K562 (cell line): ENCODE results near the gene PKHD1. TPM values are rescaled to one million over a fixed set of nuclear protein-coding genes. Genes with fewer than 3 reads are reported as not detected.

ENCODE experiments used
- ATAC-seq: fragments of 200-7000 bp; cut with Tn5 transposase; 3 replicates; pipeline ENCODE4 v1.9.1; 2020; ENCODE audit warnings: moderate library complexity
- BruUV-seq: library from RNA; stranded (reverse); fragments of 400-500 nt; replicated peaks from 2 replicates; lab custom pipeline; 2021; lab: Mats Ljungman, UMichigan
- CTCF ChIA-PET: fragments of 300-600 bp; formaldehyde crosslinking; extraction: SDS; loops from one replicate; lab custom pipeline; 2021; ENCODE audit warnings: low intra/inter-chr PET ratio; lab: Yijun Ruan, JAX
- POLR2A ChIA-PET: fragments of 300-600, 350-650 bp; sonication (Branson Sonifier 250); formaldehyde crosslinking; extraction: SDS; loops from one replicate; lab custom pipeline; 2021; ENCODE audit warnings: antibody characterized with exemption, inconsistent platforms; lab: Yijun Ruan, JAX
- DNase-seq, 4 experiments: peaks; one replicate each; pipeline versions ENCODE4 v3.0.0 to v3.0.0-alpha.2; 2011 to 2018; ENCODE audit warnings: low spot score in 3 of 4, mixed read lengths in 3 of 4; ENCODE audit errors: extremely low read depth in 1 of 4
- FAIRE-seq: peaks from 2 replicates; lab custom pipeline; 2011; peaks lifted over from hg19 to GRCh38; lab: Jason Lieb, UNC
- H2AFZ ChIP-seq: 2 replicates; pipeline ENCODE4 v1.6.0; 2011; ENCODE audit warnings: low read depth, low read length, control low read depth, inconsistent platforms
- H3K27ac ChIP-seq: fragments of 200-600 bp; 3 replicates; pipeline ENCODE4 v1.8.0; 2011; ENCODE audit warnings: low read depth, mild to moderate bottlenecking, control low read depth, inconsistent platforms, low read length, moderate library complexity, mixed read lengths; ENCODE audit errors: extremely low read depth
- H3K27me3 ChIP-seq, 2 experiments: fragments of 300-600 bp in 1 of 2; 2 replicates in 1 of 2; 3 replicates in 1 of 2; pipeline versions ENCODE4 v1.6.0 to v1.8.0; 2011; ENCODE audit warnings: inconsistent platforms in 2 of 2, low read length in 2 of 2, mild to moderate bottlenecking in 1 of 2, mixed read lengths in 1 of 2, moderate library complexity in 1 of 2; ENCODE audit not compliant: control insufficient read depth in 2 of 2, insufficient read depth in 2 of 2
- H3K36me3 ChIP-seq: fragments of 300-600 bp; 3 replicates; pipeline ENCODE4 v1.8.0; 2011; ENCODE audit warnings: mild to moderate bottlenecking, low read length, inconsistent platforms; ENCODE audit not compliant: control insufficient read depth, insufficient read depth
- H3K4me1 ChIP-seq, 2 experiments: fragments of 200-600 bp in 1 of 2; replicated peaks in 1 of 2; 2 replicates in 1 of 2; 3 replicates in 1 of 2; pipeline versions ENCODE4 v1.5.1 to v1.8.0; 2011; ENCODE audit warnings: inconsistent platforms in 2 of 2, low read length in 2 of 2, mild to moderate bottlenecking in 1 of 2, mixed read lengths in 1 of 2, moderate library complexity in 1 of 2; ENCODE audit not compliant: control insufficient read depth in 2 of 2, insufficient read depth in 2 of 2
- H3K4me2 ChIP-seq: 2 replicates; pipeline ENCODE4 v1.6.1; 2011; ENCODE audit warnings: low read length, control low read depth, inconsistent platforms, mixed read lengths; ENCODE audit not compliant: insufficient read depth
- H3K4me3 ChIP-seq: fragments of 200-600 bp; sonication (generic), shearing (Covaris generic); 2 replicates; pipeline ENCODE4 v1.5.1; 2016; ENCODE audit warnings: control low read depth, inconsistent platforms
- H3K79me2 ChIP-seq: fragments of 200-600 bp; 3 replicates; pipeline ENCODE4 v1.8.0; 2011; ENCODE audit warnings: low read length, inconsistent platforms; ENCODE audit not compliant: control insufficient read depth, insufficient read depth
- H3K9ac ChIP-seq, 2 experiments: 2 replicates each; pipeline versions ENCODE4 v1.6.0 to v1.6.1; 2011; ENCODE audit warnings: low read depth in 2 of 2, low read length in 2 of 2, control low read depth in 1 of 2, inconsistent platforms in 1 of 2, mild to moderate bottlenecking in 1 of 2, mixed read lengths in 1 of 2; ENCODE audit not compliant: insufficient read depth in 1 of 2
- H3K9me1 ChIP-seq: one replicate; pipeline ENCODE4 v1.6.0; 2011; ENCODE audit warnings: inconsistent platforms, mild to moderate bottlenecking, low read length, moderate library complexity; ENCODE audit not compliant: control insufficient read depth, insufficient read depth
- H3K9me3 ChIP-seq: replicated peaks from 2 replicates; pipeline ENCODE4 v1.5.1; 2011; ENCODE audit warnings: low read depth, low read length, inconsistent platforms; ENCODE audit not compliant: control insufficient read depth, insufficient read depth
- H4K20me1 ChIP-seq: replicated peaks from 2 replicates; pipeline ENCODE4 v1.6.1; 2011; ENCODE audit warnings: low read length, inconsistent platforms, mixed read lengths; ENCODE audit not compliant: control insufficient read depth, insufficient read depth
- CEBPG ChIP-seq, 3 experiments: fragments of 200-800 bp in 1 of 3; sonication (Bioruptor generic) in 1 of 3; sonication (generic) in 1 of 3; formaldehyde crosslinking in 1 of 3; IDR thresholded peaks in 2 of 3; conservative IDR thresholded peaks in 1 of 3; 2 replicates each; pipeline versions ENCODE4 v1.6.1 to v1.8.0; 2016 to 2022; ENCODE audit warnings: missing compliant biosample characterization in 2 of 3, missing genetic modification characterization in 2 of 3, mild to moderate bottlenecking in 1 of 3, missing genetic modification reagents in 1 of 3
- DACH1 ChIP-seq: fragments of 450-650 bp; IDR thresholded peaks from 2 replicates; pipeline ENCODE4 v1.6.1; 2018; ENCODE audit not compliant: partially characterized antibody
- NRF1 ChIP-seq, 2 experiments: fragments of 450-650 bp; IDR thresholded peaks in 1 of 2; conservative IDR thresholded peaks in 1 of 2; 2 replicates each; pipeline ENCODE4 v1.6.1; 2014; ENCODE audit warnings: mild to moderate bottlenecking in 2 of 2
- SREBF2 ChIP-seq: sonication (generic); formaldehyde crosslinking; IDR thresholded peaks from 2 replicates; pipeline ENCODE4 v1.4.0; 2020; ENCODE audit warnings: mild to moderate bottlenecking, missing genetic modification reagents
- ZNF316 ChIP-seq: fragments of 450-650 bp; IDR thresholded peaks from 2 replicates; pipeline ENCODE4 v1.6.1; 2016
- in situ Hi-C: fragments of 300-500 bp; cut with MboI; formaldehyde crosslinking; loops from 4 replicates; pipeline ENCODE4 v1.15.0; 2018; ENCODE audit warnings: inconsistent platforms, mixed read lengths
- intact Hi-C: fragments of 100-400 bp; cut with micrococcal nuclease; formaldehyde crosslinking; loops from 2 replicates; pipeline ENCODE4 v1.14.2; 2022
- polyA plus RNA-seq, 8 experiments: library from polyadenylated mRNA; depleted of rRNA in 4 of 8; stranded (reverse) in 5 of 8; unstranded in 3 of 8; fragments of >200 nt; fragmentation: Nextera tagmentation in 2 of 8; fragmentation: Illumina TruSeq in 1 of 8; extraction: Ambion mirVana in 2 of 8; extraction: Trizol in 1 of 8; gene quantifications; 2 replicates each; pipeline versions ENCODE4 v1.2.1 to v1.2.3, GENCODE V29; 2011 to 2014; ENCODE audit warnings: inconsistent platforms in 1 of 8, missing spikeins in 1 of 8
- total RNA-seq, 7 experiments: library from RNA; depleted of rRNA in 6 of 7; stranded (reverse); fragments of >200 nt in 6 of 7; fragmentation: Illumina TruSeq in 2 of 7; extraction: Trizol in 2 of 7; gene quantifications; 2 replicates each; pipeline versions ENCODE4 v1.2.1 to v1.2.3, GENCODE V29; 2011 to 2021; ENCODE audit warnings: low replicate concordance in 1 of 7
- TF ChIP-seq, protein P1 (sequence below): fragments of 250-450 bp; sonication (Bioruptor Pico); IDR thresholded peaks from 2 replicates; pipeline ENCODE4 v1.8.0; 2021; ENCODE audit warnings: moderate library complexity, mild to moderate bottlenecking, inconsistent platforms
- TF ChIP-seq, protein P2 (sequence below): sonication (generic); formaldehyde crosslinking; IDR thresholded peaks from 2 replicates; pipeline ENCODE4 v1.8.1; 2022; ENCODE audit warnings: missing genetic modification reagents
- TF ChIP-seq, protein P3 (sequence below), 2 experiments: fragments of 450-650 bp in 1 of 2; sonication (generic) in 1 of 2; formaldehyde crosslinking in 1 of 2; IDR thresholded peaks in 1 of 2; conservative IDR thresholded peaks in 1 of 2; 2 replicates each; pipeline versions ENCODE4 v1.6.1 to v1.8.1; 2016 to 2023; ENCODE audit warnings: mild to moderate bottlenecking in 2 of 2, moderate library complexity in 2 of 2, inconsistent platforms in 1 of 2, missing genetic modification reagents in 1 of 2
- TF ChIP-seq, protein P4 (sequence below): fragments of 450-650 bp; IDR thresholded peaks from 2 replicates; pipeline ENCODE4 v1.7.0; 2016; ENCODE audit warnings: borderline replicate concordance

Gene PKHD1
- total and polyA plus RNA-seq, 9 of the 15 experiments (the other 6 are each of a cell fraction or from before 2014, with no cell fraction given), result 0.01 to 0.04 (median 0.01) TPM; not detected in 6

DNA sequence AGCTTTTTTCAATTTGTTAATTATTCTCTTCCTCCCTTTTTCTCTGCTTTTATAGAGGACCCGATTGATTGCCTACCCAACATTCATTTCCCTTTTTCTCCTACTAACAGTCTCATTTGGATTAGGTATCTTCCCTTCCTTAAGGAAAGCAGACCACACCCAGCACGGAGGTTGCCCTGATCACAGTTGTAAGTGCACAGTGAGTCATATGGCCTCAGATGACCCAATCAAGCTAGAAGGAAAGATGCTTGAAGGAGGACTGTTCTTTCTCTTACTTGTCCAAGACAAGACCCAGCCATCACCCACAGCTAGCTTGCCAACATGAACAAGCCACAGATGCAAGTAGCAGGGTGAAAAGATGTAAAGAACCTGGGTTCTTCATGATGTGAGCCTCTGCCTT, 518.6 kb downstream of the PKHD1 start (continued):
- TF ChIP-seq DACH1, result no peak
- TF ChIP-seq, protein P1, sequence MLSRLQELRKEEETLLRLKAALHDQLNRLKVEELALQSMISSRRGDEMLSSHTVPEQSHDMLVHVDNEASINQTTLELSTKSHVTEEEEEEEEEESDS (CRISPR knock-in tag), result no peak
- TF ChIP-seq, protein P2, sequence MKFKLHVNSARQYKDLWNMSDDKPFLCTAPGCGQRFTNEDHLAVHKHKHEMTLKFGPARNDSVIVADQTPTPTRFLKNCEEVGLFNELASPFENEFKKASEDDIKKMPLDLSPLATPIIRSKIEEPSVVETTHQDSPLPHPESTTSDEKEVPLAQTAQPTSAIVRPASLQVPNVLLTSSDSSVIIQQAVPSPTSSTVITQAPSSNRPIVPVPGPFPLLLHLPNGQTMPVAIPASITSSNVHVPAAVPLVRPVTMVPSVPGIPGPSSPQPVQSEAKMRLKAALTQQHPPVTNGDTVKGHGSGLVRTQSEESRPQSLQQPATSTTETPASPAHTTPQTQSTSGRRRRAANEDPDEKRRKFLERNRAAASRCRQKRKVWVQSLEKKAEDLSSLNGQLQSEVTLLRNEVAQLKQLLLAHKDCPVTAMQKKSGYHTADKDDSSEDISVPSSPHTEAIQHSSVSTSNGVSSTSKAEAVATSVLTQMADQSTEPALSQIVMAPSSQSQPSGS (CRISPR knock-in tag), result no peak
- TF ChIP-seq NRF1 (conservative IDR thresholded peaks at IDR 0.05 in 1 of 2, IDR thresholded peaks at IDR 0.05 in 1 of 2), result no peak
- TF ChIP-seq, all 486 proteins: peak for 0

DNA sequence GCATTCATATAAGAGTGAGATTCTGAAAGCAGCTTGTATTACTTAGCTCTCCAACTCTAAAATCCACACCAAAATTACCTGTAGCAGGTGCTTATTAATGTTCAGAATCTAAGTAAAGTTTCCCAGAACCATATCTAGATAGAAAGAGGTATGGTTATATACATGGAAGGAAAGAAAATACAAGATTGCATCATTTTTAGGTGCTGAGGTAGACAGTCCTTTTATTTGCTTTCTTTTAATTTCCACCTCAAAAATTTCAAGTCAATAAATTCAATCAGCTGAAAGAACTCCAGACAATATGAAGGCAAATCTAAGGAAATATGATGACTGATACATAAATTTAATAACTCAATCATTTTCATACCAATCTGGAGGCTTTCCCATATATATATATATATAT, 521.9 kb downstream of the PKHD1 start:
- ChIA-PET POLR2A (no interaction called here), CTCF (no interaction called here)
- Histone ChIP-seq H3K27ac (no peak overlapping the region), H3K27me3 (no peaks in the 10 kb centered on the region), H3K9me3 (no peaks in the 10 kb centered on the region), H3K9ac (no peak overlapping the region), H4K20me1 (no peaks in the 10 kb centered on the region), H3K79me2 (no peaks in the 10 kb centered on the region), H3K4me2 (no peak overlapping the region), H3K9me1 (no peaks in the 10 kb centered on the region), H3K36me3 (no peaks in the 10 kb centered on the region), H3K4me1 (no peaks in the 10 kb centered on the region), H3K4me3 (no peak overlapping the region), H2AFZ (no peak overlapping the region)
- no peak for DNase-seq
- TF ChIP-seq CEBPG (CRISPR knock-in tag; IDR thresholded peaks at IDR 0.05) (no peak), CEBPG (tag; conservative IDR thresholded peaks at IDR 0.05 in 1 of 2, IDR thresholded peaks at IDR 0.05 in 1 of 2) (peak in 1 of 2 experiments; percentile 52; a peak in 1 of 4 replicates), ZNF316 (peak; percentile 18; the same call in 1 of the 2 replicates), SREBF2 (CRISPR knock-in tag) (no peak)
- TF ChIP-seq, protein P3, sequence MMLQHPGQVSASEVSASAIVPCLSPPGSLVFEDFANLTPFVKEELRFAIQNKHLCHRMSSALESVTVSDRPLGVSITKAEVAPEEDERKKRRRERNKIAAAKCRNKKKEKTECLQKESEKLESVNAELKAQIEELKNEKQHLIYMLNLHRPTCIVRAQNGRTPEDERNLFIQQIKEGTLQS (IDR thresholded peaks at IDR 0.05), result 0 out of 2 replicates have a peak, but pooled peaks have one; percentile 11
- TF ChIP-seq, protein P3 (CRISPR knock-in tag; conservative IDR thresholded peaks at IDR 0.05), result no peak
- TF ChIP-seq, protein P4, sequence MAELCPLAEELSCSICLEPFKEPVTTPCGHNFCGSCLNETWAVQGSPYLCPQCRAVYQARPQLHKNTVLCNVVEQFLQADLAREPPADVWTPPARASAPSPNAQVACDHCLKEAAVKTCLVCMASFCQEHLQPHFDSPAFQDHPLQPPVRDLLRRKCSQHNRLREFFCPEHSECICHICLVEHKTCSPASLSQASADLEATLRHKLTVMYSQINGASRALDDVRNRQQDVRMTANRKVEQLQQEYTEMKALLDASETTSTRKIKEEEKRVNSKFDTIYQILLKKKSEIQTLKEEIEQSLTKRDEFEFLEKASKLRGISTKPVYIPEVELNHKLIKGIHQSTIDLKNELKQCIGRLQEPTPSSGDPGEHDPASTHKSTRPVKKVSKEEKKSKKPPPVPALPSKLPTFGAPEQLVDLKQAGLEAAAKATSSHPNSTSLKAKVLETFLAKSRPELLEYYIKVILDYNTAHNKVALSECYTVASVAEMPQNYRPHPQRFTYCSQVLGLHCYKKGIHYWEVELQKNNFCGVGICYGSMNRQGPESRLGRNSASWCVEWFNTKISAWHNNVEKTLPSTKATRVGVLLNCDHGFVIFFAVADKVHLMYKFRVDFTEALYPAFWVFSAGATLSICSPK, result no peak
- intact Hi-C loops (no loop called here), in situ Hi-C loops (no loop called here)
- ATAC-seq, result no peak
- no peak for FAIRE-seq
- BruUV-seq, result no TSS peak
